MM.1S (cell line): ENCODE measurements around the gene KRT6C.

Source experiments
- DNase-seq: peaks from one replicate; pipeline ENCODE4 v3.0.0-alpha.2; 2015
- H2AFZ ChIP-seq: fragments of 300-600 bp; sonication (generic); 2 replicates; pipeline ENCODE4 v1.6.0; 2016; ENCODE audit warnings: antibody characterized with exemption, low read length
- H3F3A ChIP-seq: fragments of 300-600 bp; sonication (generic); 2 replicates; pipeline ENCODE4 v1.6.1; 2016; ENCODE audit warnings: mild to moderate bottlenecking, antibody characterized with exemption, low read length, moderate library complexity, mixed read lengths; ENCODE audit not compliant: insufficient read depth
- H3K27ac ChIP-seq: fragments of 300-600 bp; sonication (generic); 2 replicates; pipeline ENCODE4 v1.5.1; 2016; ENCODE audit warnings: mild to moderate bottlenecking, low read length
- H3K27me3 ChIP-seq: fragments of 300-600 bp; sonication (generic); replicated peaks from 2 replicates; pipeline ENCODE4 v1.6.0; 2016; ENCODE audit warnings: low read length; ENCODE audit not compliant: insufficient read depth
- H3K36me3 ChIP-seq: fragments of 300-600 bp; sonication (generic); replicated peaks from 2 replicates; pipeline ENCODE4 v1.6.1; 2016; ENCODE audit warnings: mild to moderate bottlenecking, low read length, mixed read lengths; ENCODE audit not compliant: insufficient read depth
- H3K4me1 ChIP-seq: fragments of 300-600 bp; sonication (generic); 2 replicates; pipeline ENCODE4 v1.6.1; 2016; ENCODE audit warnings: low read length, mixed read lengths
- H3K4me2 ChIP-seq: fragments of 300-600 bp; sonication (generic); 2 replicates; pipeline ENCODE4 v1.6.0; 2016; ENCODE audit warnings: low read depth, low read length
- H3K4me3 ChIP-seq: fragments of 300-600 bp; sonication (generic); 2 replicates; pipeline ENCODE4 v1.5.1; 2016; ENCODE audit warnings: low read length, mixed read lengths
- H3K79me2 ChIP-seq: fragments of 300-600 bp; sonication (generic); 2 replicates; pipeline ENCODE4 v1.6.1; 2016; ENCODE audit warnings: mixed run types, low read length, mixed read lengths
- H3K9ac ChIP-seq: fragments of 300-600 bp; sonication (generic); 2 replicates; pipeline ENCODE4 v1.6.1; 2016; ENCODE audit warnings: low read length, mixed read lengths
- H3K9me2 ChIP-seq: fragments of 300-600 bp; sonication (generic); replicated peaks from 2 replicates; pipeline ENCODE4 v1.6.1; 2016; ENCODE audit warnings: mild to moderate bottlenecking, low read length, mixed read lengths; ENCODE audit not compliant: insufficient read depth
- H3K9me3 ChIP-seq: fragments of 300-600 bp; sonication (generic); replicated peaks from 2 replicates; pipeline ENCODE4 v1.6.1; 2016; ENCODE audit warnings: mild to moderate bottlenecking, low read length, mixed read lengths; ENCODE audit not compliant: insufficient read depth
- H4K20me1 ChIP-seq: fragments of 300-600 bp; sonication (generic); 2 replicates; pipeline ENCODE4 v1.6.1; 2016; ENCODE audit warnings: mild to moderate bottlenecking, low read length, moderate library complexity, mixed read lengths; ENCODE audit not compliant: insufficient read depth
- CTCF ChIP-seq: fragments of 300-600 bp; sonication (generic); IDR thresholded peaks from 2 replicates; pipeline ENCODE4 v1.5.1; 2016; ENCODE audit warnings: antibody characterized with exemption, low read length, mixed read lengths
- EZH2 ChIP-seq: fragments of 300-600 bp; sonication (generic); optimal IDR thresholded peaks from 2 replicates; pipeline ENCODE3; 2017; ENCODE audit warnings: low read depth, mild to moderate bottlenecking, antibody characterized with exemption, low read length, mixed read lengths
- EZH2phosphoT487 ChIP-seq: fragments of 300-600 bp; sonication (generic); IDR thresholded peaks from 2 replicates; pipeline ENCODE4 v1.6.1; 2018; ENCODE audit warnings: antibody characterized with exemption, low read length

KRT6C gene

GRCh38 chr12:52443966-52444365 lies 29.6 kb downstream of the KRT6C start:
- Histone ChIP-seq H3K9ac (no peak overlapping the region), H3F3A (no peaks in the 10 kb centered on the region), H2AFZ (no peak overlapping the region), H4K20me1 (no peaks in the 10 kb centered on the region), H3K4me1 (no peaks in the 10 kb centered on the region), H3K79me2 (no peaks in the 10 kb centered on the region), H3K4me2 (no peak overlapping the region), H3K9me2 (no peaks in the 10 kb centered on the region), H3K4me3 (no peak overlapping the region), H3K27ac (no peak overlapping the region), H3K27me3 (peaks cover 24% of the 10 kb centered on the region; the same call in 1 of the 2 replicates), H3K9me3 (no peaks in the 10 kb centered on the region), H3K36me3 (no peaks in the 10 kb centered on the region)
- TF ChIP-seq EZH2, result no peak
- TF ChIP-seq EZH2phosphoT487, result no peak
- TF ChIP-seq CTCF, result no peak
- no peak for DNase-seq

- H3K4me1 ChIP-seq, result no peaks in the 10 kb centered on the region
- no peaks in the 10 kb centered on the region for H3K79me2 ChIP-seq
- no peak for DNase-seq
- H3K27ac ChIP-seq, result no peak overlapping the region
- H3K27me3 ChIP-seq, result peaks cover 24% of the 10 kb centered on the region; the same call in 1 of the 2 replicates
- TF ChIP-seq EZH2phosphoT487, result no peak
- TF ChIP-seq EZH2, result no peak
- TF ChIP-seq CTCF, result no peak
- no peak overlapping the region for H3K9ac ChIP-seq
- no peak overlapping the region for H3K4me2 ChIP-seq
- H3K36me3 ChIP-seq, result no peaks in the 10 kb centered on the region
- no peaks in the 10 kb centered on the region for H3F3A ChIP-seq
- no peaks in the 10 kb centered on the region for H3K9me2 ChIP-seq
- no peak overlapping the region for H3K4me3 ChIP-seq
- no peak overlapping the region for H2AFZ ChIP-seq
- no peaks in the 10 kb centered on the region for H3K9me3 ChIP-seq
- H4K20me1 ChIP-seq, result no peaks in the 10 kb centered on the region
These were observed 31.0 kb downstream of the KRT6C start for GRCh38 chr12:52442600-52443061.

- no peak overlapping the region for H3K4me3 ChIP-seq
- no peaks in the 10 kb centered on the region for H4K20me1 ChIP-seq
- H3K9ac ChIP-seq, result no peak overlapping the region
- no peaks in the 10 kb centered on the region for H3K9me2 ChIP-seq
- H3K36me3 ChIP-seq, result no peaks in the 10 kb centered on the region
- TF ChIP-seq EZH2phosphoT487 (no peak), EZH2 (no peak), CTCF (no peak)
- H3K27ac ChIP-seq, result no peak overlapping the region
- H3K4me2 ChIP-seq, result no peak overlapping the region
- DNase-seq, result no peak
- no peaks in the 10 kb centered on the region for H3F3A ChIP-seq
- H3K4me1 ChIP-seq, result no peaks in the 10 kb centered on the region
- H3K9me3 ChIP-seq, result no peaks in the 10 kb centered on the region
- H3K79me2 ChIP-seq, result no peaks in the 10 kb centered on the region
- no peak overlapping the region for H2AFZ ChIP-seq
- H3K27me3 ChIP-seq, result peaks cover 32% of the 10 kb centered on the region
These were observed 32.2 kb downstream of the KRT6C start for GRCh38 chr12:52441320-52441911.
